Colonic mucosa (tissue), 4 donors: ENCODE results near the gene PARD3B. TPM values are rescaled to one million over a fixed set of nuclear protein-coding genes. Genes with fewer than 3 reads are reported as not detected.

Source experiments
- DNase-seq: peaks from one replicate; pipeline ENCODE4 v3.0.0-alpha.2; 2020
- H3K27ac ChIP-seq: fragments of 200-600 bp; one replicate; pipeline ENCODE4 v1.8.0; 2021
- H3K27me3 ChIP-seq: fragments of 200-600 bp; one replicate; pipeline ENCODE4 v1.8.0; 2021
- H3K36me3 ChIP-seq: fragments of 200-600 bp; one replicate; pipeline ENCODE4 v1.8.0; 2021
- H3K4me1 ChIP-seq: fragments of 200-600 bp; one replicate; pipeline ENCODE4 v1.8.0; 2021; ENCODE audit warnings: mild to moderate bottlenecking
- H3K4me3 ChIP-seq: fragments of 200-600 bp; one replicate; pipeline ENCODE4 v1.8.0; 2021
- H3K9ac ChIP-seq, 2 donors: one replicate each; pipeline ENCODE4 v1.7.0; 2013; ENCODE audit warnings: control low read depth in 2 of 2, low read depth in 2 of 2, low read length in 2 of 2
- H3K9me3 ChIP-seq: fragments of 200-600 bp; one replicate; pipeline ENCODE4 v1.8.0; 2021
- CTCF ChIP-seq: fragments of 200-600 bp; IDR thresholded peaks from one replicate; pipeline ENCODE4 v1.8.0; 2022; ENCODE audit warnings: antibody characterized with exemption, mild to moderate bottlenecking
- intact Hi-C: fragments of 100-400 bp; cut with DNase I; formaldehyde crosslinking; loops from one replicate; pipeline ENCODE4 v1.14.1; 2022
- total RNA-seq, 2 donors: library from RNA; stranded (reverse); fragmentation: NEBNext Ultra II Directional in 1 of 2; extraction: Animal tissue kit (Norgen Biotek cat#: 25700) in 1 of 2; gene quantifications; one replicate each; pipeline ENCODE4 v1.2.1, GENCODE V29; 2021
- donor health status: healthy.
- donor health status: DM: no; HTN: no; CAD: no.
- donor health status: DM: no; HTN: no; CAD: no.

The PARD3B gene
- total RNA-seq, 2 donors from 2014 or later, result 20.0 to 24.2 TPM

- intact Hi-C loops, result no loop called here
- no peak overlapping the region for H3K27ac ChIP-seq
- no peaks in the 10 kb centered on the region for H3K36me3 ChIP-seq
- H3K27me3 ChIP-seq, result no peaks in the 10 kb centered on the region
- H3K9me3 ChIP-seq, result no peaks in the 10 kb centered on the region
- H3K9ac ChIP-seq, result no peak overlapping the region
- no peak for DNase-seq
- no peak for TF ChIP-seq CTCF
- no peaks in the 10 kb centered on the region for H3K4me1 ChIP-seq
- H3K4me3 ChIP-seq, result no peak overlapping the region
Measured at GRCh38 chr2:204863336-204863735, 318.1 kb downstream of the PARD3B start.

- H3K36me3 ChIP-seq, result no peaks in the 10 kb centered on the region
- no peak overlapping the region for H3K4me3 ChIP-seq
- H3K27me3 ChIP-seq, result no peaks in the 10 kb centered on the region
- H3K9ac ChIP-seq, result no peak overlapping the region
- intact Hi-C loops, result no loop called here
- no peaks in the 10 kb centered on the region for H3K4me1 ChIP-seq
- no peak for TF ChIP-seq CTCF
- no peak for DNase-seq
- H3K27ac ChIP-seq, result no peak overlapping the region
- no peaks in the 10 kb centered on the region for H3K9me3 ChIP-seq
Measured at GRCh38 chr2:204869132-204869823, 324.0 kb downstream of the PARD3B start.

- Histone ChIP-seq H3K4me1 (no peaks in the 10 kb centered on the region), H3K9ac (no peak overlapping the region), H3K27me3 (no peaks in the 10 kb centered on the region), H3K36me3 (no peaks in the 10 kb centered on the region), H3K9me3 (no peaks in the 10 kb centered on the region), H3K27ac (no peak overlapping the region), H3K4me3 (no peak overlapping the region)
- intact Hi-C loops, result loop anchor here (5.0 kb wide), 1 partner anchor 807 kb away; no protein-coding TSS in a partner anchor
- TF ChIP-seq CTCF, result no peak
- no peak for DNase-seq
Measured at GRCh38 chr2:204870053-204870452, 324.8 kb downstream of the PARD3B start.

- Histone ChIP-seq H3K4me1 (no peaks in the 10 kb centered on the region), H3K36me3 (no peaks in the 10 kb centered on the region), H3K27me3 (no peaks in the 10 kb centered on the region), H3K9ac (no peak overlapping the region), H3K4me3 (no peak overlapping the region), H3K9me3 (no peaks in the 10 kb centered on the region), H3K27ac (no peak overlapping the region)
- no peak for DNase-seq
- peak; percentile 19 for TF ChIP-seq CTCF
- intact Hi-C loops, result loop anchor here (5.0 kb wide), 1 partner anchor 806 kb away; no protein-coding TSS in a partner anchor
Measured at GRCh38 chr2:204871231-204871953, 326.1 kb downstream of the PARD3B start.

- DNase-seq, result no peak
- no peak for TF ChIP-seq CTCF
- Histone ChIP-seq H3K9me3 (no peaks in the 10 kb centered on the region), H3K4me3 (no peak overlapping the region), H3K36me3 (no peaks in the 10 kb centered on the region), H3K27me3 (no peaks in the 10 kb centered on the region), H3K27ac (no peak overlapping the region), H3K9ac (no peak overlapping the region), H3K4me1 (no peaks in the 10 kb centered on the region)
- intact Hi-C loops, result no loop called here
Measured at GRCh38 chr2:204876311-204876710, 331.0 kb downstream of the PARD3B start.
